Right cardiac atrium (tissue), 5 donors: ENCODE results near the gene PPP1R9B. TPM values are rescaled to one million over a fixed set of nuclear protein-coding genes. Genes with fewer than 3 reads are reported as not detected.
A peak's percentile ranks its signal among the peaks of the same experiment; 100 is the strongest.

Experiments used
- ATAC-seq, 2 donors: fragments of 200-7000 bp; cut with Tn5 transposase; one replicate each; pipeline versions ENCODE4 v1.8.0 to v1.9.1; 2020; ENCODE audit warnings: moderate library complexity in 2 of 2, mild to moderate bottlenecking in 1 of 2
- DNase-seq, 3 donors: peaks; one replicate each; pipeline ENCODE4 v3.0.0-alpha.2; 2020
- H3K27ac ChIP-seq: one replicate; pipeline ENCODE4 v1.5.1; 2013; ENCODE audit warnings: mild to moderate bottlenecking, low read length, control low read depth, moderate library complexity
- H3K27me3 ChIP-seq: one replicate; pipeline ENCODE4 v1.6.1; 2013; ENCODE audit not compliant: control insufficient read depth, insufficient read depth
- H3K4me1 ChIP-seq: one replicate; pipeline ENCODE4 v1.6.1; 2013; ENCODE audit warnings: low read length; ENCODE audit not compliant: control insufficient read depth, insufficient read depth
- H3K4me3 ChIP-seq: one replicate; pipeline ENCODE4 v1.5.1; 2013; ENCODE audit warnings: low read length, control low read depth
- H3K9me3 ChIP-seq: one replicate; pipeline ENCODE4 v1.6.1; 2013; ENCODE audit warnings: low read length; ENCODE audit not compliant: control insufficient read depth
- WGBS: extraction: QIAGEN DNeasy Blood & Tissue Kit; methylation state at CpG from one replicate; pipeline ENCODE4 v1.1.7; 2013; 5-methylcytosine and 5-hydroxymethylcytosine counted together
- intact Hi-C, 4 donors: fragments of 100-400 bp; cut with DNase I; formaldehyde crosslinking; loops; one replicate each; pipeline versions ENCODE4 v1.11.0 to v1.14.0; 2022 to 2023
- polyA plus RNA-seq: library from polyadenylated mRNA; stranded (reverse); fragments of 200-250 nt; gene quantifications from one replicate; pipeline ENCODE4 v1.2.3, GENCODE V29; 2013
- total RNA-seq, 4 donors: library from RNA; stranded (reverse); fragmentation: NEBNext Ultra II Directional; extraction: Animal tissue kit (Norgen Biotek cat#: 25700); gene quantifications; one replicate each; pipeline ENCODE4 v1.2.1, GENCODE V29; 2021
- donor health status: healthy with polysubstance abuse.
- donor health status: DM: no; HTN: yes; CAD: no.
- donor health status: DM: no; HTN: no; CAD: no.
- donor health status: DM: no; HTN: yes; CAD: no; lungs with severe emphysema.
- donor health status: DM: yes; HTN: yes; CAD: no.

The PPP1R9B gene
- total and polyA plus RNA-seq, 5 donors = 26.5 to 40.7 (median 34.4) TPM

DNA sequence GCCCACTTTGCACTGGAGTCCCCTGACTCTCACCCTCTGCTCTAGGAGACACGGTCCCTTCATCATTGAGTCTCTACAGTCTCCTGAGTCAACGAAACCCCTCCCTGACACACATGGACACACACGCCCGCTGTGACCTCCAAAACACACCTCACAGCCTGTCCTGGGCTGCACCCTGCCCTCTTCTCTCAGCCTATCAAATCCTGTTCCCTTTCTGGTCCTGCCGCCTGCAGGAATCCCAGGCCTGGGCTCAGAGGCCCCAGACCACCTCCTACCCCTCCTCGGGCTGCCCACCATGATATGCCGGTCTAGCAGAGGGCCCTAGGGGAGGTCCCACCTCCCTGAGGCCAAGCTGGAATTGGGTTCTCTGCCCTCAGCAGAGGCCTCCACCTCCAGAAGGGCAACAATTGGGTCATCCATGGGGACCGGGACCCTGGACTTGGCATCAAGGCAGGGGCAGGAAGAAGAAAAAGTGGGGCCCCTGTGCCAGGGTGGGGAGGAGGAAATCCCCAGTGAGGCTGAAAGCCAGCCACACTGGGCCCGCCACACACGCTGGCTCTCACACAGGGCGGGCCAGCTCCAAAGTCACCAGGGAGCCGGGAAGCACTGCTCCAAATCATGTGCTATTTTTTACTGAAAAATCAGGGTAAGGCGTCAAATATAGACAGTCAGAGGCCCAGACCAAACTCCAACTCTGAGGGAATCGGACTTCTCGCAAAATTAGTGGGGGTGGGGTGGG lies 3.4 kb downstream of the PPP1R9B start:
- Histone ChIP-seq H3K9me3 (no peaks in the 10 kb centered on the region), H3K27ac (peak overlapping the region; percentile 73), H3K27me3 (no peaks in the 10 kb centered on the region), H3K4me3 (peak overlapping the region; percentile 86), H3K4me1 (peaks cover 12% of the 10 kb centered on the region)
- DNase-seq = peak in 2 of 3 donors; percentile 79 to 83
- ATAC-seq = peak in 1 of 2 donors; percentile 3
- 17% methylated on average over 15 of the region's 15 CpGs for WGBS
- intact Hi-C loops = no loop called here

DNA sequence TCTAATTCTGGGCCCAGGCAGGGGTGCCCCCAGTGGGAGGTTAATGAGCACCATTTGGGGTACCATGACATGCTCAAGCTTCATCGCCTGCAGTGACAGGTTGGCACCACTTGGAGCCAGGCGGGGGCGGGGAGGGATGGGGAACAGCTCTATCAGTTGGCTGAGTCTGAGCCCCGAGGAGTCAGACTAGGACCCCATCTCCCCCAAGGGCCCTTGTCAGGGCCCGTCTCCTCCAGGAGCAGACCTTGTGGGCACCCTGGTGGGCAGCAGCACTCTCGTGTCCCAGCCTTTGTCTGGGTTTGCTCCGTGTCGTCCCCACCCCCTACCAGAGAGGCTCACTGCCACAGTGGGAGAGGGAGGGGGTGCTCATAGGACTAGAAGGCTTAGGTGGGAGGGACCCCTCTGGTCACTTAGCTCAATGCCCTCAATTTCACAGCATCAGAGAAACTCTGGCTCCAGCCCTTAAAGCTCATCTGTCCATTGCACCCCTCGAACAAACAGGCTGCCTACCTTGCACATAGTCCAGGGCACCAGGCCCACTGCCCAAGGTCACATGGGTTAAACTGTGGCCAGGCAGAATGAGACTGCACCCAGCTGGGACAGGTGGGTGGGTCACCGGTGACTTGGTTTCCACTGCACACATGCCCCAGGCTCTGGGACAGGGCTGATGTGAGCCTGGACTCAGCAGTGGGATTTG lies 4.1 kb downstream of the PPP1R9B start:
- Histone ChIP-seq H3K4me3 (no peak overlapping the region), H3K4me1 (peaks cover 12% of the 10 kb centered on the region), H3K27ac (peak overlapping the region; percentile 73), H3K27me3 (no peaks in the 10 kb centered on the region), H3K9me3 (no peaks in the 10 kb centered on the region)
- DNase-seq (peak in 1 of 3 donors; percentile 62), ATAC-seq (no peak)
- intact Hi-C loops = no loop called here
- 50% methylated on average over 10 of the region's 10 CpGs for WGBS

DNA sequence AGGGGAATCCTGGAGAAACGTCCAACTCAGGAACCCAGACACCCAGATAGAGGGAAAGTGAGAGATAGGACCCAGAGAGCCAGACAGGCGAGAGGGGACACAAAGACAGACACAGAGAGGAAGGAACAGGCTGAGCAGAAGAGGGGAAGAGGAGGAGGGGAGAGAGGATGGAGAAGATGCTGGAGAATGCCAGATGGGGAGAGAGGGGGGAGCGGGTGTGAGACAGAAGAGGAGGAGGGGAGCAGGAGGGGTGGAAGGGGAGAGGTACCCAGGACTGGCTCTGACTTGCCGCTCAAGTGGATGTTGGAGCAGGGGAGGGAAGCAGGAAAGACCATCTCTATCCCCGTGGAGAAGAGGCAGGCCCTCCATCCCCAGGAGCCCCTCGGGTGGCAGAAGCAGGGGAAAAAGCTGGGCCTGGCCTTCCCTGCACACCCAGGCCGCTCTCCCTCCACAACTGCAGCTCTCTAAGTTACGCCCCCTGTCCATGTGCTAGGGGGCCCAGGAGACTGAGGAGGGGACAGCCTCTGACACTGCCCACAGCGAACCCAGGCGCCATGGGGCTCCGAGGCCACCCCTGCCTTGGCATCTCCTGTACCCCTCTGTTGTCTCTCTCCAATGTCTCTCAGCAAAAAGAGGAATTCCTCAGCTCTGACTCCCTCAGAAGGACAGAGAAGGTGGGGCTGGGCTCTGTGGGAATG lies 4.8 kb downstream of the PPP1R9B start:
- Histone ChIP-seq H3K9me3 (no peaks in the 10 kb centered on the region), H3K4me3 (no peak overlapping the region), H3K27ac (no peak overlapping the region), H3K27me3 (no peaks in the 10 kb centered on the region), H3K4me1 (peaks cover 13% of the 10 kb centered on the region)
- 53% methylated on average over 11 of the region's 11 CpGs for WGBS
- intact Hi-C loops = no loop called here
- ATAC-seq = no peak
- peak in 1 of 3 donors; percentile 56 for DNase-seq

GRCh38 chr17:50144845-50145531 lies 5.5 kb downstream of the PPP1R9B start:
- ATAC-seq (peak in 1 of 2 donors; percentile 0), DNase-seq (peak; percentile 70 to 83 (median 71))
- intact Hi-C loops = no loop called here
- H3K4me1 ChIP-seq = peaks cover 13% of the 10 kb centered on the region
- H3K27me3 ChIP-seq = no peaks in the 10 kb centered on the region
- H3K9me3 ChIP-seq = no peaks in the 10 kb centered on the region
- WGBS = 51% methylated on average over 16 of the region's 16 CpGs
- no peak overlapping the region for H3K4me3 ChIP-seq
- no peak overlapping the region for H3K27ac ChIP-seq

DNA sequence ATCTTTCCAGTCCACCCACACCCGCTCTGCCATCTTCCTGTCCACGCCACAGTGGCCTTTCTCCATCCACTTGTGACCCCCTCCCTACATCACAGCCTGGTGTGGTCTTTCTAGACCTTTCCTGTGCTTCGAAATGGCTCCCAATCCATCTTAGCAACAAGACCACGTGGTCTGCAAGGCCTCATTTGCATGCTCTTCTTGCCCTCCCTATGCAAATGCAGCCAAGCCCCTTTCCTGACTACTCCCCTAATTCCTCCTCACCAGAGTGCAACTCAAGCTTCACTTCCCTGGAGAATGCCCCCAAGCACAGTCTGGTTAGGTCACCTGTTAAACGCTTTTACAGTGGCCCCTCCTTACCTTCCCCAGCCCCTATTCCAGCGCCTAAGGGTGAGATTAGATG lies 6.1 kb downstream of the PPP1R9B start:
- peaks cover 13% of the 10 kb centered on the region for H3K4me1 ChIP-seq
- no peaks in the 10 kb centered on the region for H3K9me3 ChIP-seq
- no peak for ATAC-seq
- no peak overlapping the region for H3K4me3 ChIP-seq
- intact Hi-C loops = no loop called here
- 70% methylated on average over 6 of the region's 6 CpGs for WGBS
- H3K27me3 ChIP-seq = no peaks in the 10 kb centered on the region
- no peak for DNase-seq
- H3K27ac ChIP-seq = no peak overlapping the region

- Histone ChIP-seq H3K4me3 (no peak overlapping the region), H3K9me3 (no peaks in the 10 kb centered on the region), H3K27me3 (no peaks in the 10 kb centered on the region), H3K4me1 (peaks cover 13% of the 10 kb centered on the region), H3K27ac (no peak overlapping the region)
- DNase-seq (peak in 1 of 3 donors; percentile 55), ATAC-seq (no peak)
- whole genome bisulfite sequencing = 92% methylated on average over 20 of the region's 20 CpGs
- intact Hi-C loops = no loop called here
These were observed 6.9 kb downstream of the PPP1R9B start for GRCh38 chr17:50143461-50144176.

DNA sequence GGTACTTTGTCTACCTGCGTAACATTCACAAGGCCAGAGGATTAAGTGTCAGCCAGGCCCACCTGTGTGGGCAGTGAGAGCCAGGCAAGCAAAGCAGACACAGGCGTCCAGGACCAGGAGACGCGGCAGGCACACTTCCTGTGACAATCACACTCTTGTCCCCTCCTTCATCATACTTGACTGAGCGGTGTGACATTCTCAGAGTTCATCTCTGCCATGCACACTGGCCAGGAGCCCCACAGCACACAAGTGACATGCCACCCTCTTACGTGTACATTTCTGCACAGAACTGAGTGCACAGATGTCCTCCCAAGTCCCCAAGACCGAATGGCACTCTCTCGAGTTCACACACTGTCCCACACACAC lies 8.7 kb downstream of the PPP1R9B start:
- H3K4me1 ChIP-seq = peaks cover 7% of the 10 kb centered on the region

GRCh38 chr17:50141026-50141744 lies 9.3 kb downstream of the PPP1R9B start:
- H3K9me3 ChIP-seq = no peaks in the 10 kb centered on the region
- peak in 1 of 3 donors; percentile 52 for DNase-seq
- H3K4me1 ChIP-seq = peaks cover 4% of the 10 kb centered on the region
- peak overlapping the region; percentile 45 for H3K27ac ChIP-seq
- intact Hi-C loops = no loop called here
- H3K4me3 ChIP-seq = no peak overlapping the region
- no peaks in the 10 kb centered on the region for H3K27me3 ChIP-seq
- WGBS = 83% methylated on average over 16 of the region's 16 CpGs
- ATAC-seq = no peak

More for the DNA sequence above, 8.7 kb downstream of the PPP1R9B start:
- ATAC-seq (no peak), DNase-seq (no peak)
- Histone ChIP-seq H3K27ac (no peak overlapping the region), H3K9me3 (no peaks in the 10 kb centered on the region), H3K4me3 (no peak overlapping the region), H3K27me3 (no peaks in the 10 kb centered on the region)
- intact Hi-C loops = no loop called here
- 57% methylated on average over 8 of the region's 8 CpGs for WGBS

DNA sequence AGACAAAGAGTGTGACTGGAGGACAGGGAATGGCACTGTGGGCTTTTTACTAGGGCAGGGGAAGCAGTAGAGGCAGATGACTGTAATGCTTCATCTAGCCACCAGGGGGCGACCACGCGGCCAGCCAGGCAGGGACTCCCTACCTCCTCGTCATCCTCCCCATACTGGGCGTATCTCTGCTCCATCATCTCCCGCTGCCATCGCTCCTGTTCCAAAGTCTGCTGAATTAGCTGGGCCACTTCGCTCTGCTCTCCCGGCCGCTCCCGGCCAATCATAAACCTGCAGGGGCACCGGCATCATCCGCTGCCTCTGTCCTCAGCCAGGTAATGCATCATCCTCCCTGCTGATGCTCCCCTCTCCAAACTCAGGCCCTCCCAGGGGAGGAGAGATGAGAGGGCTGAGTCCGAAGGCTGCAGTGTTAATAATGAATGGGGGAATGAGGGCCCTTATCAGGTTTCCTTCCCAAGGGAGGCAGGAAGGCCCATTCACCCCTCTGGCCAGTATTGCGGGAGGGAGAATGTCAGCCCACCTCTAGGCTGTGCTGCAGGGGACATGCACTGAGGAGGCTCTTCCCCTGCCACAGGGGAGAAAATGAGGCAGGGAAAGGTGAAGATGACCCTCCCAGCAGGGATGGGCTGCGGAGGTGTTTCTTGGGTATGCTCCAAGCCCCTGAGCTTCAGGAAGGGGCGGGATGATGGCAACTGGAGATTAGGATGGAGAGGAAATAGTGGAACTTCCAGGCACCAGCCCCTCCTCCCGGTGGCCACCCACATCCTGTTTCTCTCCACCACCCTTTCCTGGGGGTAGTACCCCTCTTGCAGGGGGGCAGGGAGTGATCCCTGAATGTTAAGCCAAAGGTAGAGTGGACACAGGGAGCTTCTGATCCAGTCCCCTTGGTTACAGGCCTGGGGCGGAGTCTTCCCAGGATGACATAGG lies 10.3 kb downstream of the PPP1R9B start:
- intact Hi-C loops = loop anchor here in 1 of 4 donors (10.0 kb wide), 1 partner anchor 55 kb away; no protein-coding TSS in a partner anchor
- DNase-seq (peak; percentile 77 to 92 (median 89)), ATAC-seq (peak; percentile 59 to 73)
- H3K27ac ChIP-seq = peak overlapping the region; percentile 45
- H3K4me1 ChIP-seq = peaks cover 4% of the 10 kb centered on the region
- no peaks in the 10 kb centered on the region for H3K27me3 ChIP-seq
- WGBS = 32% methylated on average over 19 of the region's 19 CpGs
- H3K9me3 ChIP-seq = no peaks in the 10 kb centered on the region
- H3K4me3 ChIP-seq = no peak overlapping the region
